ENCODE data around the gene MSI2.

DNA sequence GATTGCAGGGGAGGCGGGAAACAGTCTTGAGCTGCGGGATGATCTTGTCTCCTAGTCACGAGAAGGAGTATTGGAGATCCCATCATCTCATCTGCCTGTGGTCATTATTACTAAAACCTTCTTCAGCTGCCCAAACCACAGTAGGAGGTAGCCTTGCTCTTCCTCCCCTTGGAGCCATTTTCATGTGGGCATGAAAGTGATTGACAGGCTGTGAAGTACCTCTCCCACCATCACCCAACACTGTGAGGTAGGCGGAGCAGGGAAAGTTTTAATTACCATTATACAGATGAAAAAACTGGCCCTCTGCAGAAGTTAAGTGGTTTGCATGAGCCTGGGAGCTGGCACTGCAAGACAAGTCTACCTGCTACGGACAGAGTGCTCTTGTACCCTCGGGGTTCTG is 237.3 kb downstream of the MSI2 start:
- no peak for TF ChIP-seq POLR2A (IDR thresholded peaks at IDR 0.05)
- no peak for TF ChIP-seq CTCF (IDR thresholded peaks at IDR 0.05)
